ENCODE data around the gene SP9. TPM values are rescaled to one million over a fixed set of nuclear protein-coding genes. Genes with fewer than 3 reads are reported as not detected.

The SP9 gene
- total RNA-seq = under 1 TPM; 0.30 to 0.88 TPM
- polyA plus RNA-seq (ENCODE audit: insufficient read length in 2 of 2) = 1 to 10 TPM; 1.4 to 1.9 TPM
- long read RNA-seq, donor 1 = 0 reads
- long read RNA-seq, donor 2 = 0 reads
- long read RNA-seq, donor 3, partial matches to known transcripts = 0 of 1 reads
- long read RNA-seq, donor 3, other reads (novel, unspliced or antisense) = 0 of 1 reads
- long read RNA-seq, donor 4 = 0 reads

DNA sequence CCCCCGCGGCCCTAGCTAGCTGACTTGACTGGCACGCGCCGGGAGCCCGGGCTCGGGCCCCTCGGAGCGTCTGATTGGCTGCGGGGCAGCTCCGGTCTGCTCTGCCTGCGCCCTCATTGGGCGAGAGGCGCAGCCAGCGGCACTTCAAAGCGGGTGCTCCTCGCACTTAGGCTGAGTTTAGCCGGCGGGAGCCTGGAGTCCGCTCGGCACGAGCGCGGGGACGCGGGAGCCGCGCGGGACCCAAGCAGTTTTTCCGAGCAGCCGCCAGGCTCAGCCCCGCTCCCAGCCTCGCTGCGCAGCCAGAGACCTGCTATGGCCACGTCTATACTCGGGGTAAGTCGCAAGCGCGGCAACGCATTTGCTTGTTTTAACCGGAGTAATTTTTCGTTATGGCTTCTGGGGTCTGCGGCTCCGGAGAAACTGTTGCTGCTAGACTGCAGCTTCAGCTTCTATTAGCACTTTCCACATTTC lies at the start of gene SP9:
SP9 (plus strand) TSS at position 174 of the 471 bp plus-strand sequence; CDS start at position 313, 139 bp downstream.
- Histone ChIP-seq H3K27ac (ENCODE audit: low read depth, low read length) (no peak within 1 kb of the TSS), H3K27me3 (ENCODE audit: control insufficient read depth, insufficient read depth, low read length) (peaks cover 100% of the 10 kb centered on the region), H3K4me1 (ENCODE audit: control insufficient read depth, insufficient read depth, low read length) (peaks cover 40% of the 10 kb centered on the region), H3K9me3 (ENCODE audit: control insufficient read depth, insufficient read depth, low read length) (no peaks in the 10 kb centered on the region), H3K36me3 (ENCODE audit: control insufficient read depth, insufficient read depth, low read length) (no peaks in the 10 kb centered on the region), H3K4me3 (ENCODE audit: low read depth, low read length) (peak within 1 kb of the TSS; percentile 21)
- DNase-seq (ENCODE audit: low read depth in 4 of 6, low spot score in 6 of 6) = peak in 3 of 6 donors; percentile 44 to 89 (median 77)
- WGBS (ENCODE audit: insufficient coverage) = 0% methylated on average over 44 of the region's 44 CpGs

DNA sequence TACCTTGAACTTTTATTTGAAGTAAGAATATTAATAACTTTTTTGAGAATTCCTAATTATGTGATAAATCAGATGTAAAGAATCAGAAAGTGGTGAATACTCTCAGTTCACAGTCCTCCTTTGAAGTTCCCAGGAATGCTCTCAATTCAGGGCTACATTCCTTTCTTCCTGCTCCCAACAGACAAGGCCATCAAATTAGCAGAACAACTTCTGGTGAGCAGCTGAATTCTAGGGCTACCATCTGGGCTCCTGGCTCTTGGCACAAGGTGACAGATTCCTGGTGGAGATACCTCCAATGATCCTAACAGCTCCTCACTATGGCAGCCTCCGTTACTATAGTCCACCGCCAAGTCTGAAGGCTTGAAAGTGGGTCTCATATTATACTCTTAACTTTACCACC lies 48.6 kb upstream of the SP9 start:
- H3K4me3 ChIP-seq (ENCODE audit: low read depth, low read length) = no peak overlapping the region
- no peak overlapping the region for H3K27ac ChIP-seq (ENCODE audit: low read depth, low read length)
- H3K4me1 ChIP-seq (ENCODE audit: control insufficient read depth, insufficient read depth, low read length) = no peaks in the 10 kb centered on the region
- H3K36me3 ChIP-seq (ENCODE audit: control insufficient read depth, insufficient read depth, low read length) = no peaks in the 10 kb centered on the region
- H3K9me3 ChIP-seq (ENCODE audit: control insufficient read depth, insufficient read depth, low read length) = no peaks in the 10 kb centered on the region
- no peak for DNase-seq (ENCODE audit: low read depth in 4 of 6, low spot score in 6 of 6)
- no peaks in the 10 kb centered on the region for H3K27me3 ChIP-seq (ENCODE audit: control insufficient read depth, insufficient read depth, low read length)
- no CpG with 5 or more reads among the region's 2 CpGs for WGBS (ENCODE audit: insufficient coverage)

DNA sequence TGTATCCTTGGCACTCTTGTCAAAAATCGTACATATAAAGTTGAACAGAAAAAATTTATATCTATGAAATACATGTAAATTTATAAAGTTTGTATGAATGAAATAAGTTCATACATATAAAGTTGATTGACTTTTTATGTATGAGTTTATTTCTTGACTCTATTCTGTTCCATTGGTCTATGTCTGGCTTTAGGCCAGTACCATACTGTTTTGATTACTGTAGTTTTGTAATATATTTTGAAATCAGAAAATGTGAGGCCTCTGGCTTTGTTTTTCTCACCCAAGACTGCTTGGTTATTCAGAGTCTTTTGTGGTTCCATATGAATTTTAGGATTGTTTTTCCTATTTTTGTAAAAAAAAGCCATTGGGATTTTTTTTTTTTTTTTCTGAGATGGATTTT lies 41.8 kb upstream of the SP9 start:
- Histone ChIP-seq H3K27me3 (ENCODE audit: control insufficient read depth, insufficient read depth, low read length) (no peaks in the 10 kb centered on the region), H3K4me3 (ENCODE audit: low read depth, low read length) (no peak overlapping the region), H3K27ac (ENCODE audit: low read depth, low read length) (no peak overlapping the region), H3K9me3 (ENCODE audit: control insufficient read depth, insufficient read depth, low read length) (no peaks in the 10 kb centered on the region), H3K4me1 (ENCODE audit: control insufficient read depth, insufficient read depth, low read length) (no peaks in the 10 kb centered on the region), H3K36me3 (ENCODE audit: control insufficient read depth, insufficient read depth, low read length) (no peaks in the 10 kb centered on the region)
- no peak for DNase-seq (ENCODE audit: low read depth in 4 of 6, low spot score in 6 of 6)
- WGBS (ENCODE audit: insufficient coverage) = no CpG with 5 or more reads among the region's 1 CpG

DNA sequence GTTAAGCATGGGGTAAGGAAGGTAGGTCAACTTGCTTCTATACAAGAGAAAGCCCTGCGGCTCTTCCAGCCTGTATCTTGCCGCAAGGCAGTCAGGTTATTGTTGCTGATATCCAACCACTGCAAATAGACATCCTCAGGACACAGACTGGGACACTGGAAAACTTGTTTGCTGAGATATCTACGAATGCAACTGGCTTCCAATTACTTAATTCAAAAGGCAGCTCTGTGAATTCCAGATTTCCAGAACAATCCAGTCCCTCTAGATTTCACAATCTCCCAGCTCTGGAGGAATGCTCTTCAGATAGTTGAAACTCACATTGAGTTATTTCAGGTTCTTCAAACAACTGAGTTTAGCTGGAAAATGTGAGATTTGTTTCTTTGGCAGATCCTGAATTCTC lies 34.6 kb upstream of the SP9 start:
- Histone ChIP-seq H3K4me3 (ENCODE audit: low read depth, low read length) (no peak overlapping the region), H3K27ac (ENCODE audit: low read depth, low read length) (no peak overlapping the region), H3K36me3 (ENCODE audit: control insufficient read depth, insufficient read depth, low read length) (no peaks in the 10 kb centered on the region), H3K9me3 (ENCODE audit: control insufficient read depth, insufficient read depth, low read length) (no peaks in the 10 kb centered on the region), H3K27me3 (ENCODE audit: control insufficient read depth, insufficient read depth, low read length) (no peaks in the 10 kb centered on the region), H3K4me1 (ENCODE audit: control insufficient read depth, insufficient read depth, low read length) (no peaks in the 10 kb centered on the region)
- DNase-seq (ENCODE audit: low read depth in 4 of 6, low spot score in 6 of 6) = no peak
- WGBS (ENCODE audit: insufficient coverage) = no CpG with 5 or more reads among the region's 3 CpGs

DNA sequence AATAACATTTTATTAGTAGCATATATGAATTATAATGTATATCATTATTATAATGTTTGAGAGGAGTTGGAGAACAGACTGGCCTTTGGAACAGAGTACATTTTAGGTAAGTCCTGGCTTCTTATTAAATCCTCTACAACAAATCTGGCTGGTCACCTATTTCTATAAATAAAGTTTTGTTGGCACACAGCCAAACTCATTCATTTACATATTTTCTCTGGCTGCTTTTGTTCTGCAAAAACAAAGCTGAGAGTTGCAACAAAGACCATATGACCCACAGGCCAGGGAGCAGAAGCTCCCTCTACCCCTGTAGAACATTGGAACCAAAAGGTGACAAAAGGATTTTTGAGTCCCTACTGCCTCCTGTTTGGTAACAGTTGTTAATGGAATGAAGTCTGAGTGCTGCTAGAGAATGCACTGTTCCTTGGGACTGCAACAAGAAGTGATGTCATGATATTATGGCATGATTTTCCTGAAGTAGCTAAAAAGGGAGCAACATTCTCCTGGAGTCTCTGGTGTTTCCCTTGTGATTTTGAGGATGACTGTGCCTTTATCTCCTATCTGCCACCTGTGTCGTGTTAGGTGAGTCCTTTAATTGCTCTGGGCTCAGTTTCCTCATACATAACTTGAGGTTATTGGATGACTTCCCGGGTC lies 22.0 kb upstream of the SP9 start:
- no peak for DNase-seq (ENCODE audit: low read depth in 4 of 6, low spot score in 6 of 6)

DNA sequence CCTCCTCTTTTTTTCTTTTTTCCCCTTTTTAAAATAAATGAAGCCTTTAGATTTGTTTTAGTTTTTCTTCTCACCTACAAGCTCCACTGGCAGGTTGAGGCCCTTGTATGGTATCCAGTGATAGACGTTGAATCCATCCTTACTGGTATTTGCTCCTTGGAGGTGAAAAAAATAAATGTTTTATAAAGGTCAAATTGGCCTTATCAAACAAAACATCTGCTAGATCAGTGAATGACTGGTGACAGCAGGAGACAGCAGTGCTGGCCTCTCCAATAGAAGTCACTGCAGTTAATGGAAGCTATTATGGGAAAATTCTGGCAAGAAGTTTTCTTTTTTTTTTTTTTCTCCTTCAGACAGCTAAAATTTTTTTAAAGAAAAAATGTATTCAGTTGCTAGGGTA lies 12.6 kb upstream of the SP9 start:
- Histone ChIP-seq H3K27ac (ENCODE audit: low read depth, low read length) (no peak overlapping the region), H3K27me3 (ENCODE audit: control insufficient read depth, insufficient read depth, low read length) (peaks cover 37% of the 10 kb centered on the region), H3K9me3 (ENCODE audit: control insufficient read depth, insufficient read depth, low read length) (no peaks in the 10 kb centered on the region), H3K4me3 (ENCODE audit: low read depth, low read length) (no peak overlapping the region), H3K4me1 (ENCODE audit: control insufficient read depth, insufficient read depth, low read length) (peaks cover 13% of the 10 kb centered on the region), H3K36me3 (ENCODE audit: control insufficient read depth, insufficient read depth, low read length) (no peaks in the 10 kb centered on the region)
- DNase-seq (ENCODE audit: low read depth in 4 of 6, low spot score in 6 of 6) = no peak
- no CpG with 5 or more reads among the region's 1 CpG for WGBS (ENCODE audit: insufficient coverage)

More for the DNA sequence above, 22.0 kb upstream of the SP9 start:
- H3K36me3 ChIP-seq (ENCODE audit: control insufficient read depth, insufficient read depth, low read length) = no peaks in the 10 kb centered on the region
- H3K27me3 ChIP-seq (ENCODE audit: control insufficient read depth, insufficient read depth, low read length) = peaks cover 4% of the 10 kb centered on the region
- H3K27ac ChIP-seq (ENCODE audit: low read depth, low read length) = no peak overlapping the region
- H3K4me3 ChIP-seq (ENCODE audit: low read depth, low read length) = no peak overlapping the region
- no peaks in the 10 kb centered on the region for H3K4me1 ChIP-seq (ENCODE audit: control insufficient read depth, insufficient read depth, low read length)
- WGBS (ENCODE audit: insufficient coverage) = no CpG with 5 or more reads among the region's 2 CpGs
- no peaks in the 10 kb centered on the region for H3K9me3 ChIP-seq (ENCODE audit: control insufficient read depth, insufficient read depth, low read length)

DNA sequence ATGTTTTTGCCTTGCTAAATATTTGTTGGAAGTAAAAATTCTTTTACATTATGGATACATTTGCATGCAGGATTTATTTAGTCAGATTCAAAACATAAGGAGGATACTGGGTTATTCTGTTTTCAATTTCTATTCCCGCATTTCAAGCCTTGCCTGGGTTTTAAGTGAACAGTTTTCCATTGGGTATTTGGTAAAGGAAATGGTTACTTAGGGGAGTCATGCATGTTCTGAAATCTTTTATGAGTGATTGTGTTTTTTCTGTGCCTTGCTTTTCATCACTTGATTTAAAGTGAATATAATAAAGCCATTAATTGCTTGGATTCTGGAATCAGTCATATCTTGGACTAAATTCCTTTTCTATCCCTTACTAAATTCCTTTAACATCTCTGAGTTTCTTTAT lies 12.0 kb upstream of the SP9 start:
- peaks cover 19% of the 10 kb centered on the region for H3K4me1 ChIP-seq (ENCODE audit: control insufficient read depth, insufficient read depth, low read length)
- peaks cover 43% of the 10 kb centered on the region for H3K27me3 ChIP-seq (ENCODE audit: control insufficient read depth, insufficient read depth, low read length)

DNA sequence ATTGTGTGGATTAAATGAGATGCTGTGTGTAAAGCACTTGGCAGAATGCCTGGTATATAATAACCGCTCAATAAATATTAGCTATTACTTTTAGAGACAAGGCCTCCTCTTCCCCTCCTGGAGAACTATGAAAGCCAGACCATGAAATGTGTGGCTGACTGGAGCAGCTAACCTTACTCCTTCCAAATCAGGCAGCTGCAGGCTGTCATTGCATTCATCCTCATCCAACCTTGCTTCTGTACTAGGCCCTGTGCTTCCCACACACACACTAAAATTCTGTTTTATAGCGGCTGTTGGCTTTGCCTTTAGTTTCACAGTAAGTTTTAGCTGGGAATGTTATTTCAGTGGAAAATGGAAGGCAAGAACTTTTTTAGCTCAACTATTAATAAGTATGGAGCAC lies 10.2 kb upstream of the SP9 start:
- H3K27ac ChIP-seq (ENCODE audit: low read depth, low read length) = no peak overlapping the region
- no peaks in the 10 kb centered on the region for H3K9me3 ChIP-seq (ENCODE audit: control insufficient read depth, insufficient read depth, low read length)
- no peak for DNase-seq (ENCODE audit: low read depth in 4 of 6, low spot score in 6 of 6)
- H3K27me3 ChIP-seq (ENCODE audit: control insufficient read depth, insufficient read depth, low read length) = peaks cover 60% of the 10 kb centered on the region
- no peak overlapping the region for H3K4me3 ChIP-seq (ENCODE audit: low read depth, low read length)
- WGBS (ENCODE audit: insufficient coverage) = no CpG with 5 or more reads among the region's 2 CpGs
- peaks cover 30% of the 10 kb centered on the region for H3K4me1 ChIP-seq (ENCODE audit: control insufficient read depth, insufficient read depth, low read length)
- H3K36me3 ChIP-seq (ENCODE audit: control insufficient read depth, insufficient read depth, low read length) = no peaks in the 10 kb centered on the region

More for the DNA sequence above, 12.0 kb upstream of the SP9 start:
- no peaks in the 10 kb centered on the region for H3K9me3 ChIP-seq (ENCODE audit: control insufficient read depth, insufficient read depth, low read length)
- no peak overlapping the region for H3K27ac ChIP-seq (ENCODE audit: low read depth, low read length)
- no CpG with 5 or more reads among the region's 1 CpG for WGBS (ENCODE audit: insufficient coverage)
- H3K4me3 ChIP-seq (ENCODE audit: low read depth, low read length) = no peak overlapping the region
- H3K36me3 ChIP-seq (ENCODE audit: control insufficient read depth, insufficient read depth, low read length) = no peaks in the 10 kb centered on the region
- DNase-seq (ENCODE audit: low read depth in 4 of 6, low spot score in 6 of 6) = no peak

DNA sequence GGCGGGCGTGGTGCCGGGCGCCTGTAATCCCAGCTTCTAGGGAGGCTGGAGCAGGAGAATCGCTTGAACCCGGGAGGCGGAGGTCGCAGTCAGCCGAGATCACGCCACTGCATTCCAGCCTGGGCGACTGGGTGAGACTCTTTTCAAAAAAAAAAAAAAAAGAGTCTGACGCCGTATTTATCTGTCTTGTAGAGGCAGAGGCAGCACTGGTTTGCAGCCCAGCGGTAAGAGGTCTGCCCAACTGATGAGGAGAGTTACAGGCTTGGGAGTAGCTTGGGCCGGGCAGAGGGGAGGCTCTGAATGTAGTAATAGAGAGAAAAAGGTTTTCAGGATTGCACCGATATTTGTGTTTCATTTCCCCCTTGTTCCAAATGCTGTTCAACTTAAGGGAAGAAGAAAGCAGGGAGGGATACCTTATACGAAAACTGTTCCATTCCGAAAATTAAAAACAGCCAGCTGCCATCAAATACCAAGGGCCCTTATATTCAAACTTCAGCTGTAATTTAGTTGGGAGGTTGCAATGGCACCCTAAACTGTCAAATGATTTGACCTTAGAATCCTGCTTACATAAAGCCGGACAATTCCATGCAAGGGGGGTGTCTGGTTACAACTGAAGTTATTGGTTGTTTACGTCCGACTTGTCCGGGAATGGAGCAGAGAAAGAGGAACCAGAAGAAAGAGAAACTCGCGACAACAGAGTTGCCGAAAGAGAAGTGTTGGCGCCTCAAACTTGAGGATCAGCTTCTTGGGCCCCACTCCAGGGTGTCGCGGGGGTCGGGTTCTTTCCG lies 9.2 kb upstream of the SP9 start:
- no peak overlapping the region for H3K27ac ChIP-seq (ENCODE audit: low read depth, low read length)
- H3K27me3 ChIP-seq (ENCODE audit: control insufficient read depth, insufficient read depth, low read length) = peaks cover 71% of the 10 kb centered on the region
- peak in 3 of 6 donors; percentile 14 to 40 (median 24) for DNase-seq (ENCODE audit: low read depth in 4 of 6, low spot score in 6 of 6)
- 33% methylated on average over 27 of the region's 30 CpGs for WGBS (ENCODE audit: insufficient coverage)
- H3K36me3 ChIP-seq (ENCODE audit: control insufficient read depth, insufficient read depth, low read length) = no peaks in the 10 kb centered on the region
- H3K9me3 ChIP-seq (ENCODE audit: control insufficient read depth, insufficient read depth, low read length) = no peaks in the 10 kb centered on the region
- peaks cover 30% of the 10 kb centered on the region for H3K4me1 ChIP-seq (ENCODE audit: control insufficient read depth, insufficient read depth, low read length)
- H3K4me3 ChIP-seq (ENCODE audit: low read depth, low read length) = peak overlapping the region; percentile 44
